GM19351 (cell line): ENCODE data around the gene DUSP5.

Experiments
- ATAC-seq: cut with Tn5 transposase; IDR thresholded peaks from one replicate; pipeline ENCODE4 v1.9.1; 2021; ENCODE audit warnings: mild to moderate bottlenecking, moderate library complexity; ENCODE audit not compliant: unreplicated experiment

Gene DUSP5

DNA sequence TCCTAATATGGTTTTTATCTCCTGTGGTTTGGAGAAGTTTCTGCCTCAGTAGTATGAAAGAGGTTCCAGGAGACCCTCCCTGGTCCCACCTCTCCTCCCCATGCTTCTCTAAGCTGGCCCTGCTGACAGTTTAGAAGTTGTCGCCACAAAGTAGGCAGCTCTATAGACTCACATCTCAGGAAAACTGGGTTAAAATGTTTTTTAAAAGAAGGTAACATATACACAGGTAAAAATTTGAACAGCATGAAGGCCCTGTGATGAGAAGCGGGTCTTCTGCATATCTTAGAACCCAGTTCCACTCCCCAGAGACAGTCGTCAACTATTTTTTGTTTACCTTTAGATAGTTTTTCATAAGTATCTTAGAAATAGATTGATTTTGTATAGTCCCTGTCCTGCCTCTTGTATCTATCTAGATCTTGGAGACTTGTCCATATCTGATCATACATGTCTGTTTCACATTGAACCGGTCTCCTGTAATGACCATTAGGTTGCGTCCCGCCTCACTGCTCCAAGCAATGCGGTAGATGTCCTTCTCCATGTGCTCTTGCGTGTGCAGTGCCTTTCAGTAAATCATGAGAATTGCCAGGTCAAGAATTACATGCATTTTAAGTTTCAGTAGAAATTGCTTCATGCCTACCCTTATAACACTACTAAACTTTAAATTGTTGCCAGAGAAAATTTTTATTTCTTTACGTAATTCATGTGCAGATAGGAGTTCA, 2.2 kb downstream of the DUSP5 start:
- no peak for ATAC-seq

DNA sequence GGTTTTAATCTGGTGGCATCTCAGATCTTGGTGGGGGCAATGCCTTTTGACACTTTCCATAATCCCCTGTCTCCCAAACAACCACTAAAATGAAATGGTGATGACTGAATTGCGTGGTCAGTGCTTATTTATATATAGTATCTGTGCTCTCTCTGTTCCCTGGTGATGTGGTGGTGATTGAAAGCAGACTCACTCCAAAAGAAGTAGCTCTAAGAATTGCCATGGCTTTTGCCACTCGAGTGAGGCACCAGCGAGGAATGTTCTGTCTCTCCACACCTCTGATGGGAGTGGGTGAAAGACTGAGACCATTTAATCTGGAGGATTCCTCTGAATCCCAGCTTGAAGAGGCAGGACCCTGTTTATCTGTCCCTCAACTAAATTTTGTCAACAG, 2.8 kb downstream of the DUSP5 start:
- no peak for ATAC-seq

DNA sequence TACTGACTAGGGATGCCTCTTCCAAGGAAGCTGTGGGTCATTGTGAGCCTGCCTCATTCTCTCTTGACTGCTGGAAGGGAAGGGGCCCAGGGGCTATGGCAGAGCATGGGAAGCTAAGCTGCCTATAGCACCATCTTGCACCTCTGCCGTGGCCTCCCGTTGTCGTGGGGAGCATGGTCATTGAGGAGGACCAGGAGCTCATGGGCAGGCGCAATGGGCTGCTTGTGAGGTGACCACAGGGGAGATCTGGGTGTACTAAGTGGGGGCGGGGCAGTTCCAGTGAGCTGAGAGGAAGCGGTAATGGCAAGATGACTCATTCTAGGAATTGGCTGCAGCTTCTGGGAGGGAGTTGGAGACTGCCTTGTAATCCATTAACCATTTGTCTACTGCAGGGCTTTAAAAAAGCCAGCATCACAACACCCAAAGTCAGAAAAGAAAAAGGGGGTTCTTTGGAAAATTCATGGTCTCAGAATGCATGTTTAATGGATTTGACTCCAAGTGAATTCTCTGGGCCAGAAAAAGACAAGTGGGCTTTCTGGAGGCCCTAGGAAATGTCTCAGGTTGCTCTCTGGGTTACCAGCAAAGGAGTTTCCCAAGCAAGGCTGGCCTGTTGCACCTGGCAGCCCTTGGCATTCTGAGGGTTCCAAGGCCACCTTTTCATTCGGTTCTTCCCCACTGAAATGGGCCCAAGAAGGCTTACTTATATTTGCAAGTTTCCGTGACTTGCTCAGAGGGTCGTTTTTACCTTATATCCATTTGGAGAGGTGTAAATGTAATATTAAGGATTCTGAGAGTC, 3.6 kb downstream of the DUSP5 start:
- ATAC-seq = peak; percentile 17

DNA sequence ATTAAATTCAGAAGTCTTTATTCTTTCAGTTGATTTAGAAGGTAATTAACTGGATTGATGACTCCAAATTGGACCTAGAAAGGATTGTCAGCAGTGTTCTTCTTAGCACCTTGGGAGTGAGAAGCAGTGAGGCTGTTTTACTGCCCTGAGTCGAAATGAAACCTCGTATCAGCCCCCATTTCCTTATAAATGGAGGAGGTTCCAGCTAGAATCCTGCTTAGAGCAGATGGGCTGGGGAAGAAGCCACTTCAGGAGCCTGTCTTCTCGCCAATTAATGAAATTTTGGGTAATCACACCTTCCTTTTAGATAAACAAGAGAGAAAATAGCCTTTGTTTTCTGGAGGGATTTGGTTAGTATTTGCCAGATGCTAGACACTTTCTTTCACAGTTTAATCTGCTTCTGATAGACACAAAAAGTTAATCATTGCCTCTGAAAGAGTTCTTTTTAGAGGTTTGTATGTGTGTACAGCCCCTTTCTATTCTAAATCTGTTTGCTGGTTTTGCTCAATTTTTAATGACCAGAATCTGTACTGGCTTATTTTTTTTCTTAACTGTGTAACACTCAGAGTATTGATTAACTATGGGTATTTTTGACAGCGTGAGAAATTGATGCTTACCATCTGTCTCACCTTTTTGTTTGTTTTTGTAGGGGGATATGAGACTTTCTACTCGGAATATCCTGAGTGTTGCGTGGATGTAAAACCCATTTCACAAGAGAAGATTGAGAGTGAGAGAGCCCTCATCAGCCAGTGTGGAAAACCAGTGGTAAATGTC, 4.6 kb downstream of the DUSP5 start:
- ATAC-seq = no peak

DNA sequence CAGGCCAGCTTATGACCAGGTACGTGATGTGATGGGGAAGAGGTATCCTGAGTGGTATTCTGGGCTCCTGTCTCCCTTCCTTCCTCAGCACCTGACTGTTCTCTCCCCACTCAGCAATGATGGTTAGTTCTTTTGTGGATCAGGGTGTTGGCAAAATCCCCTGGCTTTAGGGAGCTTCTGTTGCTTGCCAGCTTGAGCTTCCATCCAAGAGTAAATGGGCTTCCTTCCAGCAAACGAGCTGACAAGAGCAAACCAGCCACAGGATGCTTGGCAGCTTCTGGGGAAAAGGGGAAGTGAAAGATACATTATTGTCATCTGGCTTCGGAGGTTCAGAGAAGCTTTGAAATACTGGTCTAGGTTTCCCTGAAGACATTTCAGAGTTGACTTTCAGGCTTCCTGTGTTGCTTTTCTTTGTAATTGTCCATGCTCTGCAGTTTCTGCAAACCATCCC, 5.2 kb downstream of the DUSP5 start:
- peak; percentile 42 for ATAC-seq

DNA sequence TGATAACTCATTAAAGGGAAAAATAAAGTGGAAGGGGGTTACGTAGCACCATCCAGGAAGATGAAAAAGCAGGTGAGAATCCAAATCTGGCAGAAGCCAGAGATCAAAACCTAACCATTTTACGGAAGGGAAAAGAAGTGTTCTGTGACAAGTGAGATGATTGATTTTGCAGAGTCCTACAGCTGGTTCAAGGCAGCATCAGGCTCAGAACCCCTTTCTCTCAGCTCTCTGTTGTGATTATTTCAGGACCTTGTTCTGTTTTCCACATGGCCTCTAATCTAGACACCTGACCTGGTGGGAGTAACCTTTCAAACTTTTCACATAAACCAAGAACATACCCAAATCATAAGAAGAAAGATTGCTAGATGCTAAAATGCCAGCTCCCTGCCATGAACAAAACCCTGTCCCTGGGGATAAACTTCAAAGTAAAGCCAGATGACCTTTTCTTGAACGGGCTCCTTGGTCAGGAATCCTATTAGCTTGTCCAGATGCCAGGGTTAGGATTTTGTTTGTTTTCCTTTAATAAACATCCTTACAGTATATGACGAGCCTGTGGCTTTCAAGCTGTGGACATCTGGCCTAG, 5.9 kb downstream of the DUSP5 start:
- no peak for ATAC-seq

DNA sequence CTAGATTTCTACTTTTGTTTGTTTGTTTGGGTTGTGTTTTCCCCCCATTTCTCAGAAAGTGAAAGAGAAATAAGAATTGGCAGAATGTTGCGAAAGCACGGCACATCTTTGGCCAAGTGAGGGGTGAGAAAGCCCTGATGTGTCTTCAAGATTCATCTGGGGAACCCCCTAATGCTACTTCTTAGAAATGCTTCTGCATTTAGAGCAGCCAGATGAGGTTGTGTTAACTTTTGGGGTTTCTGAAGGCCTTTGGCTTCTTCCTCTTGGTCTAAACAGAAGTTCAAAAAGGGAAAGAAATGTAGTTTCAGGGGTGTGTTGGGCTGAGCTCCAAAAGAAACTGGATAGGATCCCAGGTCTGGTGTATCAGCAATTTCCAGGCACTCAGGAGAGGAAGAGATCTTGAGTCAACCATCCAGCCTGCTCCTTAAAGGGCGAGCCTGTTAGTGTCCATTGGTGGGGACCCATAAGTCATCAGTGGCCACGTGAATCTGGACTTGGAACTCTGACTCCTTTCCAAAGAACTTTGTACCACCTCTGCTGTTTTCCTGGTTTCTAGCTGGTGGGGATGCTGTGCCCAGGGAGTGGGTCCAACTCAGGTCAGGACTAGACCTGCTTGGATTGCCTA, 6.5 kb downstream of the DUSP5 start:
- peak; percentile 78 for ATAC-seq

DNA sequence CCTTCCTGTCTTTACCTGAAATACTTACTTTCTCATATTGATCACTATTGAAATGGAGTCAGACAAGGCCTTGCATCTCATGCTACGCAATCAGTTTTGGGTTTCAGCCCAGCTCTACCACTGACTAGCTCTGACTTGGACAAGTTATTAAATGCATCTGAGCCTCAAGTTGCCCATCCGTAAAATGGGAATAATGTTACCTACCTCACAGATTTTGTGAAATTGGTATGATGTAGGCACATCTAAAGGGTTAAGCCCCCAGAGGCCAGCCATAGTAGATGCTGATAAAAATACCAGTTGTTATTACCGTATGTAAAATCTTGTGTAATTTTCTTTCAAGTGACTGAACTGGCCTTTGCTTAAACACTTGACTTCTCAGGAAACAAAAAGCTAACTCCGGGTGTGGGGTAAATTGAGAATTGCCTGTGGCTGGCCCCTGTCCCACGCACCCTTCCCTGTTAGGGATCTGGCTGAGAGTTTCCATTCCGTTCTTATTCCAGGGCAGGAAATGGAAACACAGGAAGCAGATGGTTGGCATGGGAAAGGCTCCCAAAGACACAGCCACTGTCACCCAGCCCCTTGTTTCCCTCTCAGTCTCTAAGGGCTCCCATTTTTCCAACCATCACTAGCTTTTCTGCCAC, 7.5 kb downstream of the DUSP5 start:
- no peak for ATAC-seq

DNA sequence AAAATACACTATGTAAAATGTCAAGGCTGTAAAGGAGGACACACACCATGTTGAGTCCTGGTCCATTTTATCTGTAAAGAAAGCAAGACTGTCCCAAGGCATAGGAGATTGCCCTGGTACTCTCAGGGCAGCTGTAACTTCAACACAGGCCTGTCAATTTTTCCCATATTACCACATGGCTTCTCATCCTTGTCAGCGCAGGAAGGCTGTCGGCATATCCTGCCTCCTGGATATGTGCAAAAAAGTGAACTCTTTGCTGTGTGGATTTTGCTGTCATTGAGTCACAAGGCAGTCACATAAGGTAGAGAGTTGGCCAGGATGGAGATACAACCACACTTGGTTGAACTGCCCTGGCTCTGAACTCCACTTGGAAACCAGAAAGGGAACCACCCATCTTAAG, 8.7 kb downstream of the DUSP5 start:
- no peak for ATAC-seq

DNA sequence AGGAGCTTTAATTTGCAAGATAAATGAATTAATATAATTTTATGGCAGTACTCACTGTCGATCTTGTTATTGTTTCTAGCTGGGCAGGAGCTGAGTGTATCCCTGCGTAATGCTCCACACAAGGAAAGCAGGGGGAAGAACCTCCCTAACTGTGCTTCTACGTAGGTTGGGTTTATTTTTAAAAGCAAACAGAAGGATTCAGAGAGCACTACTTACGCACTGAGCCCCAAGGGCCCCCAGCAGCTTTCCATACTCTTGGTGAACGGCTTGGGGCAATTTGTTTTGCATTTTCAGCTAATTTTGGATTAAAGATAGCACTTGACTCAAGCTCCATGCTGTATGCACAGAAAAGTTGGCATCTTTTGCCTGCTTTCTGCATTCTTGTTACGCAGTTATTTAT, 9.6 kb downstream of the DUSP5 start:
- ATAC-seq = no peak

DNA sequence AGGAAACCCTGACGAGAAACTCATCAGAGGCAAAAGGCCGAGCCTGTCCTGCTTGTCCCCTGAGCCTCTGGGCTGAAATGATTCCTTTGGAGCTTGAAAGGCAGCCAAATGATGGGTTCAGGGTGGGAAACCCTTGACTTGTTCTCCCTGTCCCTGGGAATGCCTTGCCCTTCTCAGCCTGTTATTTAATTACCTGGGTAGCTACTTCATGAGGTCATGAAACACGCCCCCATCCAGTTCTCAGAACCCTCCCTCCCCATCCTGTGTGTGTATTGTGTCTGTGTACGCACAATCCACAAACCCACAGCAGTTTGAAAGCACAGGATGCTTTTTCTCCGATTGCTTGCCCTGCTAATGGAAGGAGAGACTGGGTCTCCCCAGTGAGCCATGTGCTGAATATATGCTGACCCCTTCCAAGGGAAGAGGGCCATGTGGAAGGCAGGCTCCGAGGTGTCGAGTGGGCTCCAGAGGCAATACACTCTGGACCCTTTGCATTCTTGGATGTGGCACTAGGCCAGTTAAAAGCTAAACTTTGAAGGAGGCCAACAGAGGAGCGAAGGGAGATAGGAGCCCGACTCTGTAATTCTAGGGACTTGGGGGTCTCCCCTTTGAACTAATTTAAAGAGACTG, 10.6 kb downstream of the DUSP5 start:
- ATAC-seq = no peak

DNA sequence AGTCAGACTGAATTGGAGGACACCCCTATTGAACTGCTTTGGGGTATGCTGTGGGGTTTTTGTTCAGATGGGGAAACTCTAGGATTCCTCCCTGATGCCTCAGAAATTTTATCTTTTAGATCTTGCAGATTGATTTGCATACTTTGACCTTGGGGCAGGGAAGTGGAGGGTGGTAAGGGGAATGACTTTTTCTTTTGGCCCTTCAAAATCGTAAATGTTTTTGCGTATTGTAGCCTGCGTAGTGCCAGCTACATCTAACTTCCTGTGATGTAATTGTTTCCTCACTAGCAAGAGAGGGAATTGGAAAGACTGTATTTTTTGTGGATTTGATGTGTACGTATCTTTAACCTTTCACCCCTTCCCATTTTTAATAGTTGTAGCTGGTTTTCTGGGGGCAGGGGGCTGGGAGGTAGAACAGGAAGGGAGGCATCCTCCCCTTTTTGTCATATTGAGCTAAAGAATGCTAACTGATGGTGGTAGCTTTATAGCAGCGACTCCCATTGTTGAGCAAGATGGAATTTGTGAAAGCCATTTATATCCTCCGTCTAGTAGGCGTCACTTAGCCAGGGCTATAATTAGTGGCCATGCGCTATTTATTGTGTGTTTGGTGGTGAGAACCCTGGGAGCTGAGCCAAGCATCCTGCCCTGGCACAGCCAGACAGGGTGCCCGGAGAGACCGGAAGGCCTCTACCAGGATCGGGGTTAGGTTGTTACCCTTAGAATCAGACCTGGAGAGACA, 11.3 kb downstream of the DUSP5 start:
- no peak for ATAC-seq

DNA sequence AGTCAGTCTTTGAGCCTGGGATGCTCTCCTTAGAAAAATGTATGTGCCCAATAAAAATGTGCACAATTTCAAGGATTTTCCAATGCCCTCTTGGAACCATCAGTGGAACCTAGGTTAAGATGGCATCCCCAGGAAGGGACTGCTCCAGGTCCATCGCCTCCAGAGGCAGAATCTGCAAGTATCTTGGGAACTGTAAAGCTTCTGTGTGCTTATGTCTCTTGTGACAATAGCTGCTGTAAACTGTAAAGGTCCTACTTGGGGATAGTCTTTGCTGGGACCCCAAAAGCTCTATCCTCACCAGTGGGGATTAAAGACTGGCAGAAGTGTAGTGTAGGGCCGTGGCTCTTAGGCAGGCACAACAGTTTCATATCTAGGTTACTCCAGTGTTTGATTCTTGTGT, 11.9 kb downstream of the DUSP5 start:
- no peak for ATAC-seq

DNA sequence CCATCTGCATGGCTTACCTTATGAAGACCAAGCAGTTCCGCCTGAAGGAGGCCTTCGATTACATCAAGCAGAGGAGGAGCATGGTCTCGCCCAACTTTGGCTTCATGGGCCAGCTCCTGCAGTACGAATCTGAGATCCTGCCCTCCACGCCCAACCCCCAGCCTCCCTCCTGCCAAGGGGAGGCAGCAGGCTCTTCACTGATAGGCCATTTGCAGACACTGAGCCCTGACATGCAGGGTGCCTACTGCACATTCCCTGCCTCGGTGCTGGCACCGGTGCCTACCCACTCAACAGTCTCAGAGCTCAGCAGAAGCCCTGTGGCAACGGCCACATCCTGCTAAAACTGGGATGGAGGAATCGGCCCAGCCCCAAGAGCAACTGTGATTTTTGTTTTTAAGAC, 12.4 kb downstream of the DUSP5 start:
- ATAC-seq = no peak

DNA sequence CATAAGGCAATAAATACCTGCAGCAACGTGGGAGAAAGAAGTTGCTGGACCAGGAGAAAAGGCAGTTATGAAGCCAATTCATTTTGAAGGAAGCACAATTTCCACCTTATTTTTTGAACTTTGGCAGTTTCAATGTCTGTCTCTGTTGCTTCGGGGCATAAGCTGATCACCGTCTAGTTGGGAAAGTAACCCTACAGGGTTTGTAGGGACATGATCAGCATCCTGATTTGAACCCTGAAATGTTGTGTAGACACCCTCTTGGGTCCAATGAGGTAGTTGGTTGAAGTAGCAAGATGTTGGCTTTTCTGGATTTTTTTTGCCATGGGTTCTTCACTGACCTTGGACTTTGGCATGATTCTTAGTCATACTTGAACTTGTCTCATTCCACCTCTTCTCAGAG, 13.0 kb downstream of the DUSP5 start:
- ATAC-seq = no peak

DNA sequence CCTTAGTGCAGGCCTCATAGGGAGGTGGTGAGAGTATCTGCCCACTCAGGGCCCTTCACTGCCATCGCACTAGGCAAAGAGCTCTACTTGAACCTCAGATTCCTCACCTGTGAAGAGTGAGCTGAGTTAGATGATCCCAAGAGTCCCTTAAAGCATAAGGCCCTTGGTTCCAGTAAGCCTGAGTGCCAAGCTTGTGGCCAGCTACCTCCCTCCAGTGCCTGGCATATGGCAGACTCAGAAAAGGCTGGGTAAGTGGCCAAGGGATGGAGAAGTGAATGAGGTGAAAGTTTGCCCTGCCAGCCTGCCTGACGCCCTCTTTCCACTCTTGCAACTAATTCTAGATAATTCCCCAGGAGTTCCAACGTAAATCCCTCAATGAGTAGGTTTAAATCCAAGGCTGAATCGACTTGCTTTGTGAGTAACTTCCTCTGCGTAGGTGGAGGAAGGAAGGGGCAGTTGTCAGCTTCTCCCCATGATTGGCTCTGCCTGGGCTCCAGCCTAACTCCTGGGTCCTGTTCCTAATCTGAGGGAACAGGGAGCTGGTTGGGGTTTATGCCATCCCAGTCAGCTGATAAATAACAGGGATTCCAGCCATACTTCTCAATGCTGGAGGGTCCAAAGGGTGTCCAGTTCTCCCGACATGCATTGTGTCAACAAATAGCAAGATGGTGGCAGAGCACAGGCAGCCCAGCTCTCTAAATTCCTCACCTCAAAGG, 14.2 kb downstream of the DUSP5 start:
- ATAC-seq = no peak

DNA sequence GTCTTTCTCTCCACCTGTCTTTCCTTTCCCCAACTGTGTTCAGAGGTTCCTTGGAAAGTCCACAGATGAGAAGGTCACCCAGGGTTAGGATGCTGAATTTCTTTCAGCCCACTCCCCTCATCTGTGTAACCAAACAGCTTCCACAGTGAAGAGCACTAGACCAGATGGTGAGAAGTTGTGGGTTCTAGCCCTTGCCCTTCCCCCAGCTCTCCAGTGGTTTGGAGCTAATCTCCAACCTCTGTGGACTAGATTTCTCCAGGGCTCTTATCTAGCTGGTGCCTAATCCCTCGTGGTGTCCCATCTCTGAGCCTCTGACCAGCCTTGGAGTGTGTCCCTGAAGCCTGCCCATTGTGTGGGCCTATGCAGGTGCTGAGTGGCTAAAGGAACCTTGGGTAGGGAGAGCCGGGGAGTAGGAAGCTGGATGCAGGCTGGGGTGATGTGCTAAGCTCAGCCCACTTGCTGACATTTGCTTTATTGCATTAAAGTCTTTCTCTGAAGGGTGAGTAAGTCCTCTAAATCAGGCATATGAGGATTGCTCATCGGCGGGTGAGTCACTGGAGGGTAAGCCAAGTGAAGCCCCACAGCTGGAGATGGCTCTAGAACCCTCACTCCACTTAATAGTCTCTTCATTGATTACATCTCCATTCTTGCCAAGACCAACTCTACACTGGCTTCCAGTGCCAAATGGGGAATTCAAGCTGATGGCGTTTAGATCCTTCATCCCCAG, 14.9 kb downstream of the DUSP5 start:
- no peak for ATAC-seq

DNA sequence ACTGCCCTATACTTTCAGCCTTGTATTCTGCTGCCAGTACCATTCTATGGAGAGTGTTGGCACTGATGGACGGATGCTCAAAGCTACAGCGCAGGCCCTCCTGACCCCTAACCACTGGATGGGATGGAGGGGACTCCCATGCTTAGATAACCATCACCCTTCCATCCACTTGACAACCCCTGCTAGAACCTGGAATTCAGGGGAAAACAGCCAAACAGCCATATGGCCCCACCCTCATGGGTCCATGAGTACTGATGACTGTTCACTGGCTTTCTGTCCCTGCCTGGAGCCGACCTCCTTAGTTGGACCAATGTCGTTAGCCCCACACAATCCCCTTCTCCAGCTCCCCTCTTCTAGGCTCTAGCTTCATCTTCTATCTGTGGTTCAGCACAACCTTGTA, 16.2 kb downstream of the DUSP5 start:
- ATAC-seq = no peak
